NCI-H2029 (cell line): ENCODE measurements around the gene ADORA2B.
"Not testable (repeated sequence)": the region's sequence is repeated elsewhere in the genome, so short reads cannot be mapped to it uniquely, and the experiment has no call there.

Experiments used
- DNase-seq: peaks from one replicate; lab custom pipeline; 2025; lab: John Stamatoyannopoulos, UW

ADORA2B gene

DNA sequence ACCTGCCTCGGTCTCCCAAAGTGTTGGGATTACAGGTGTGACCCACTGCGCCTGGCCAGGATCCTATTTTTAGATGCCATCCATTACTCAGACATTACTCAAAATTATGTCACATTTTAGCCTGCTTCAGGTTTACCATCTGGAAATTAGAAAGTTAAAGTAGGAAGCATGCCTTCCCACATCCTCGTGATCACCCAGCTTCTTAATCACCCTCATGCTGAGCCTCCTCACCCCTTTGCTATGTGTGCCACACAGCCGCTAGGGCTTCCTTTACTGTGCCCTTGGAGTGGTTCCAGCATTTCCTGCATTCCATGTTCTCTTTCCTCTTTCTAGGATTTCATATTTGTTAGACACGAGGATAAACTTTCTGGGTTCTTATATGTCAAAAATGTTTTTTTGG is 9.3 kb downstream of the ADORA2B start:
- DNase-seq: no peak

DNA sequence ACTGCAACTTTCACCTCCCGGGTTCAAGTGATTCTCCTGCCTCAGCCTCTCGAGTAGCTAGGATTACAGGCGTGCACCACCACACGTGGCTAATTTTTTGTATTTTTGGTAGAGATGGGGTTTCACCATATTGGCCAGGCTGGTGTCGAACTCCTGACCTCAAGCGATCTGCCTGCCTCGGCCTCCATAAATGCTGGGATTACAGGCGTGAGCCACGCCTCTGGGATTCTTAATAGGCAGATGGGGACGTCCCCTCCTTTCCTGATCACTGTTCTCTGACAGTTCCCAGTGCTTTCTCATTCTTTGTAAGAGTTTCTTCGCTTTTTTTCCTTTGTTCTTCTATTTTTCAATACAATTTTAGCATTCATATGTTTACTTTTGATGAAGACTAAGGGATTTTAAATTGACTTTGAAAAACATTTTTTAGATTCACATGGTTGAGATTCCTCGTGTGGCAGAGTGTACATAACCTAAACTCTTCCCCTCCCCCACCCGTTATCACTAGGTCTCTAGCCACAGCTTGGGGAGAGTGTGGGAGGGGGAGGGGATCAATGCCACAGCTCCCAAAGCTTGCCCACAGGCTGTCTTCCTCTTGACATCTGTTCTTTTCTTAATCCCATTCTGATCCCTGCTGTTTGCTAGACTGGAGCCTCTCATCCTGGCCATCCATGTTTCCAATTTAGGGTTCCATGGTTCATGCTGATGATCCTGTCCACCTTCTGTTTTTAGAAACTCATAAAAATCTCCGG is 11.0 kb downstream of the ADORA2B start:
- no peak for DNase-seq

DNA sequence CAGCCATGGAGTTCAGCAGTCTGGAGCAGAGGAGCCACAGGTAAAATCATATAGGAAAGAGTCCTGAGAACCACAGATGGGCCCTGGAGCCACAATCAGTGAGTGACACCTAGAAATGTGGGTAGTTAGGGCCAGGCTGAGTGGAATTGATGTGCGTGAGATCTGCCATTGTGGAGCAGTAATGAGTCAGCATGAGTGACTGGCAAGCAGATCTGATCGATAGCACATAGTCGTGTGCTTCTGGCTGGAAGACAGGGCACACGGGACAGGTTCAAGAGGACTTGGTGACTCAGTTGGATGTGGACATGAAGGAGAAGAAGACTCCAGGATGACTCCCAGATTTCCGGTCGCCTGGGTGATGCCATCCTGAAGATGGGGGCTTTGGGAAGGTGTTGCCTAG is 12.3 kb downstream of the ADORA2B start:
- no peak for DNase-seq

DNA sequence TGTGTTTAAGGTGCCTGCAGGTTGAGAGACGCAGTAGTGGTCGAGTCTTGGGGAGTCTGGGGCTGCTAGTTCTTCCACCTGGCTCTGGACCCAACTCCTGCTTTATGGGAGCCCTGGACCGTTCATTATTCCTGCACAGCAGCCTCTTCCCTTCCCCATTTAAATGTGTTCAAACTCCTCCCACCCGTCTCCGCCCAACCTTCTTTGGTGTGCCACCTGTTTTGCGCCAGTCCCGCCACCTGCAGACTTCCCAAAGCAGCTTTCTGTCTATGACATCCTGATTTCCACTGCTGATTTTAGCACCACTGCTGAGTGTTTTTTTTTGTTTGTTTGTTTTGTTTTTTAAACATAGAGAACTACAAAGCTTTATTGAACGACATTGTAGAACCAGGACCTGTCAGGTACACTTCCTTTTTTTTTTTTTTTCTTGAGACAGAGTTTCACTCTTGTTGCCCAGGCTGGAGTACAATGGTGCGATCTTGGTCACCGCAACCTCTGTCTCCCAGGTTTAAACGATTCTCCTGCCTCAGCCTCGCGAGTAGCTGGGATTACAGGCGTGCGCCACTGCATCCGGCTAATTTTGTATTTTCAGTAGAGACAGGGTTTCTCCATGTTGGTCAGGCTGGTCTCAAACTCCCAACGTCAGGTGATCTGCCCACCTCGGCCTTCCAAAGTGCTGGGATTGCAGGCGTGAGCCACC is 12.8 kb downstream of the ADORA2B start:
- no peak for DNase-seq

DNA sequence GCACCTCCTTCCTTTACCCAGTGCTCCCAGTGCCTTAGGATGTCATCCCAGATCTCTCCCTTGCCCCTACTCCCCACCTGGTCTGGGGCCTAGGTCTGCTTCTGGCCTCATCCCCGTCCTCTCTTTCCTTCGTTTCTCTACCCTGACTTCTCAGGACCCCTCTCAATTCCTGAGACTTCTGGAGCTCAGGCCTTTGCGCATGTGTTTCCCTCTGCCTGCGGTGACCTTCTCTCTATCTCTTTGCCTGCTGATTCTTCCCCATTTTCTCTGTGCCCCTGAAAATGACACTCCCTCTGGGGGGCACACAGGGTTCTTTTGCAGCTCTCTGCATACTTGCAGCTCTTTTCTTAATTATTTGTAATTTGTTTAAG is 13.5 kb downstream of the ADORA2B start:
- no peak for DNase-seq

DNA sequence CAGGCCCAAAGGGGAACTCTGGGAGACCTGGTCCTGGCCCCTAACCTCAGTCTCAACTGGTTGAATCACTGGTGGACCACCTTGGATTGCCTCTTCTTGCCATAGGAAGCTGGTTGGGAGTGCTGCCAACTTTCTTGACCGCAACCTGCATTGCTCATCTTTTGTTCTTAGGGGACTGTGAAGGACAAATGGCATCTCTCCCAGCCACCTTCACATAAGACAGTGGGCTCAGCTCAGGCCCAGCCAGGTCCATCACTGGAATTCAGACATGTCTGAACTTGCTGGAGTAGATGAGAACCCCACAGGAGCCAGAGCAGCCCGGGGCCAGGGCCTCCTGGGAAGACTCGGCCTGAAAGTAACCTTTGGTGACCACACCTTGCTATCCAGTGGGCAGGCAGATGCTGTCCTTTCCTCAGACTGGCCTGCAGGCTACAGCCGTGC is 18.8 kb downstream of the ADORA2B start:
- DNase-seq: no peak

DNA sequence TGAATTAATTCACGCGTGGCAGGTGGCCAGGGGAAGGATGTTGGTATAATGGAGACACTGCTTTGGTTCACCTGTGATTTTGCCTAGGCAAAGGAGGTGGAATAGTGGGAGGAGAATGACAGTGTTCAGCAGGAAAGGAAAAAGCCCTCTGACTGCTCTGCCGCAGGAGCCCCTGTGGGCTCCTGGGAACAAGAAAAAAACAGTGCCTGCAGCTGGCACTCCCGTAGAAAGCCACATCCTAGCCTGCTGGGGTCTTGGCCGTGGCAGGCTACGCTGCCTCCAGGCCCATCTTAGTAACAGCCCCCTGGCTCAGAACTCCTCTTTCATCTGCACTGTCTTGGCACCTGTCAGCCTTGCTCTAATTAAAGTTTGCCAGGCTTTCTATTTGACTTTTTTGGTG is 20.6 kb downstream of the ADORA2B start:
- DNase-seq: no peak

DNA sequence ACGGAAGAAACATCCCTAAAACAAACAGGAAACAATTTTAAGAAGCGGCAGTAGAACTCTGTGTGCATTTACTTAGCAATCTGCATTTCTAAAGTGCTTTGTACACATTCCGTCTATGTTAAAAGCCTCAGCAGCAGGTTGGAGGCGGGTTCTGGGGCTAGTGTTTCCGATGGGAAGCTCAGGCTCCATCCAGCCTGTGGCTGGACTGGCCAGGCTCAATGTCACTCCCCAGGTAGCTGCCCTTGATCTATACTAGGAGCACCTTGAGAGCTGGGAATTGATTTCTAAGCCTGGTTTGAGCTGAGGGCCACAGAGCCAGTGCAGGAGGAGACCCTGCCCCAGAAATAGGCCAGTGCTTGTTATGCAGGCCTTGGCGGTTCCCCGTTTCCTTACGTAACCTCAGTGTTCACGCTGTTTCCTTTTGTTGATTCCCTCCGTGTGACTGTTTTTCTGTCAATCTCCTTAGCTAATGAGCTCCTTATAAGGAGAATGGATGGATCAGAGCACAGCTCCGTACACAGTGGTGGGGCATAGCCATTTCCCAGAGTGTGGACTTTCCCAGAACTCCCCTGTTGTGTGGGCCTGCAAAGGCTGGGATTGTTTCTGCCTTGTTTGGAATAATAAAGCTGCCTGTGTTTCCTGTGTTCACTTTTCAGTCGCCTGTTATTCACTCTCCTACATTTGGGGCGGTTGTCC is 21.4 kb downstream of the ADORA2B start:
- DNase-seq: peak; percentile 38

DNA sequence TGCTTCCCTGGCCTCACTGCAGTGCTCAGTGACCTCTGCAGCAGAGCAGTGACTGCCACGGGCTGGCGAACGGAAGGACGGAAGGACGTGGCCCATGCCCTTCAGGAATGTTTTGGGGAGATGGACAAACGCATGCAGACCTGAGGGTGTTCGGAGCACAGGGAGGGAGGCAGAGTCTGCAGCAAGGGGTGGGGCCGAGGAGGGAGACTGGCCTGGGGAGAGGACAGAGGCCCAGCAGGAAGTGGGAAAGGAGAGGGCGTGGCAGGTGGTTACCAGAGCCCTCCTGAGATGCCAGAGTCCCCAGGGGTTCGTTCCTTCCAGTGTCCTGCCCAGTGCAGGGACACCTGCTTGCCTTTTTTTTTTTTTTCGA is 21.9 kb downstream of the ADORA2B start:
- DNase-seq: no peak

DNA sequence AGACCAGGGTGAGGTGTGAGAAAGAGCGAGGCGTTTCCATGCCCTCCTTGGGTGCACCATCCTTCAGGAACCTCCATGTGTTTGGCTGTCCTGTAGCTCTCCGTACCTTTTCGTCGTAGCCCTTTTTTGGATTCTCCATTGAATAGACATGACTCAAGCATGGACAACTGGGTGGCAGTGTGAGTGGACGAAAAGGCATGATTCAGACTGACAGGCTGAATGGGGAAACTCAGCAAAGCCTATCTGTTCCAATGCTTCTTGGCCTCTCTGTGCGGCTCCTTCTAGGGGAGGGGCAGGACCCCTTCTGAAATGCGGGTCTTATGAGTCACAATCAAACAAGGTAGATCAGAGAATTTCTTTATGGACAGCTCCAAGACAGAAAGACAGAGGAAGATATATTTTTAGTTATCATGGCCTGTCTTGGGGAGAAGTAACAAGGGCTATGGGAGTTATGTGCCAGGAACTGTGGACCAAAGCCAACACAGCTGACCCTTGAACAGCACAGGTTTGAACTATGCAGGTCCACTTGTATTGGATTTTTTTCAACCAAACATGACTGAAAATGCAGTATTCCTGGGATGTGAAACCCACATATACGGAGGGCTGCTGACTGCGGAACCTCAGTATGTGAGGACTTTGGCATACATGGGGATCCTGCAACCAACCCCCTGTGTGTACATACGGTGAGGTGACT is 22.9 kb downstream of the ADORA2B start:
- DNase-seq: no peak

DNA sequence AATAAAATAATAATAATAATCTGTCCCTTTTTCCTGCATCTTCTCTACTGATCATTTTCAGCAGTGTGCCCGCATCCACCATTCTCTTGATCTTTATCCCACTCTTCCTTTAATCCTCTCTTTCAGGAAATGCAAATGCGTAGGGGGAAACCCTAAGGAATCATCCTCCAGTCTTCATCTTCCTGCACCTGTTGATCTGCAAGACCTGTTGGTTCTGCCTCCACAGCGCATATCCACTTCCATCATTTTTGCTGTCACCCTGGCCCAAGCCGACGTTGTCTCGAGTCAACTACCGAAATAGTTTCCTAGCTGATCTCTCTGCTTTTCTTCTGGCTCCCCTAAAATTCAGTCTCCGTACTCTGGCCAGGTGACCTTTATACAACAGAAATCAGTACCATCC is 24.5 kb downstream of the ADORA2B start:
- no peak for DNase-seq

DNA sequence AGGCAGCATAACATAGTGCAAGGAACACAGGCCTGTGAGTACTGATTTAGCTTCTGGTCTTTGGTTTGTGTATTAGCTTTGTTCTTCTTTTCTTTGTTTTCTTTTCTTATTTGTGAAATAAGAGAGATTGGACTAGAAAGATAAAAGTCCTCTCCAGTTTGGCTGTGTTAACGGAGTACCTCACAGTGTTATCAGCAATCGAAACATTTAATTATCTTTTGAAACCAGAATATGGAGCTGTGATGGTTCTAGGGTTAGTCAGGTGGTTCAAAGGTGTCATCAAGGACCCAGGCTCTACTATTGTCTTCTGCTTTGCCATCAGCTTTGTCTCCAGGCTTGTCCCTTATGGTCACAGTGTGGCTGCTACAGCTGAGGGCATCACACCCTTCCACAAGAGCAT is 25.6 kb downstream of the ADORA2B start:
- DNase-seq: no peak

DNA sequence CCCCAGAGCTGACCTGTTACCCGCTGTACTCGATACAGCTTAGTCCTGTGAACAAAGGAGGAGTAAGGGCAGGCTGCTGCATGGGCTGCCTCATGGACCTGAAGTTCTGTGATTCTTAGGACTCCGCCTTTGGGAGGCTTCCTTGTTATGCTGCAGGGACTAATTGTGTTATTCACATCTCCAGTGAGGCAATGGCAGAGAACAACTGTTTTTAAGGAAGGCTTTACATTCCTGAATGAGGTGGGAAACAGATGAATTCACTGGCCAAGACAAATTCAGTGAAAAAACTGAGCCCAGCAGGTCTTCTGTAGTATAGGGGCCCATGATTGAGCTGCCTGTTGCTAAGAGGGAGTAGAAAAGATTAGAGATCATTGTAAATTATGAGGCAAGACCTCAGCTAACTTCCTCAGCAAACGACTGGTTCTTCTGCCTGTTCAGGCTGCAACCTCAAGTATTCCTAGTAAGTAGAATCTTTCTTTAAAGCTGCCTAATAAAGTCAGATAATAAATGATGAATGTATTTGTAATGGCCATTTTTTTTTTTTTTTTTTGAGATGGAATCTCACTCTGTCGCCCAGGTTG is 26.3 kb downstream of the ADORA2B start:
- DNase-seq: no peak

DNA sequence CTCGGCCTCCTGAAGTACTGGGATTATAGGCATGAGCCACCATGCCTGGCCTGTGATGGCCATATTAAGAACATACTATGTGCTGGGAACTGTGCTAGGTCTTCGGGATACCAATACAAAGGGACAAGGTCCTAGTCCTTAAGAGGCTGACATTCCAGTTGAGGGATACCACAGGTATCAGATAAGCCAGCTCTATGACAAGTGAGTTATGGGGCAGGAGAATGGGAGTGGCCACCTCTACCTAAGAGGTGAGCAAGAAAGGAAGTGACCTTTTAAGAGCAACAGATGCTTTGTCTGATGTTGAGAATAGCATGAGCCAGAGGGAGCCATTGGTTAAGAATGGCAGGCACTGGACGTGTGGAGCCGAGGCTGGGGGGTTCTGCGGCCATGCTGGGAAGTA is 27.0 kb downstream of the ADORA2B start:
- no peak for DNase-seq

DNA sequence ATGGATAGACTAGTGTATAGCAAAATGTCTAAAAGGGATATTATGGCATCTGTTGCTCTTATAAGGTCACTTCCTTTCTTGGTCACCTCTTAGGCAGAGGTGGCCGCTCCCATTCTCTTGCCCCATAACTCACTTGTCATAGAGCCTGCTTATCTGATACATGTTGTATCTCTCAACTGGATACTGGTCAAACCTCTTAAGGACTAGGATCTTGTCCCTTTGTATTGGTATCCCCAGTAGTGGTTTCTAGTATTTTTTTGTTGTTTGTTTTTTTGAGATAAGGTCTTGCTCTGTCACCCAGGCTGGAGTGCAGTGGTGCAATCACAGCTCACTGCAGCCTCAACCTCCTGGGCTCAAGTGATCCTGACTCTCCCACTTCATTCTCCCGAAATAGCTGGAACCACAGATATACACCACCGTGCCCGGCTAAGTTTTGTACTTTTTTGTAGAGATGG is 27.6 kb downstream of the ADORA2B start:
- DNase-seq: no peak

DNA sequence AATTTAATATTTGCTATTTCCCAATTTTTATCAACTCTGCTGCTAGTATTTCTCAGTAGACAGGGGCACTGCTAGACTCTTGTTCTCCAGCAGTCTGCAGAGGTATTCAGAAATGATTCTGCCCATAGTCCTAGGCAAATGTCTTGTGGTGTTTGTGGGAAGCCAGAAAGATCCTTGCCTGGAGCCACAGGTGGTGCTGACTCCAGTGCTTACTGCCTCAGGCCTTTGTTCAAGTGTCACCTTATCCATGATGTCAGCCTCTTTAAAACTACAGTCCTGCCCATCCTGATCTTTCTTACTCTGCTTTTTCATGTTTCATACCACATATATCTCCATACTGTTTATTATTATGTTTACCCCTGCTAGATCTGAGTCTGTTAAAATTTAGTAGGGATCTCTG is 28.1 kb downstream of the ADORA2B start:
- no peak for DNase-seq

DNA sequence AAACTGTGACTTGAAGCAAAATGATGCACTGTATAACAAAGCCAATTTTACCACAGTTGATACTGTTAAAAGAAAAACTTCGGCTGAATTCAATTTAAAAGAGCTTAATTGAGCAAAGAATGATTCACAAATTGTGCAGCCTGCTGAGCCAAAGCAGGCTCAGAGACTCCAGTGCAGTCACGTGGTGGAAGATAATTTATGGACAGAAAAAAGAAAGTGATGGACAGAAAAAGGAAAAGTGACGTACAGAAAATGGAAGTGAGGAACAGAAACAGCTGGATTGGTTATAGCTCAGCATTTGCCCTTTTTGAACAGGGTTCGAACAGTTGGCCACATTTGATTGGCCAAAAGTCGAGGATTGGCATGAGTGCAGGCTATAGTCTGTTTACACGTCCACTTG is 28.9 kb downstream of the ADORA2B start:
- DNase-seq: no peak

DNA sequence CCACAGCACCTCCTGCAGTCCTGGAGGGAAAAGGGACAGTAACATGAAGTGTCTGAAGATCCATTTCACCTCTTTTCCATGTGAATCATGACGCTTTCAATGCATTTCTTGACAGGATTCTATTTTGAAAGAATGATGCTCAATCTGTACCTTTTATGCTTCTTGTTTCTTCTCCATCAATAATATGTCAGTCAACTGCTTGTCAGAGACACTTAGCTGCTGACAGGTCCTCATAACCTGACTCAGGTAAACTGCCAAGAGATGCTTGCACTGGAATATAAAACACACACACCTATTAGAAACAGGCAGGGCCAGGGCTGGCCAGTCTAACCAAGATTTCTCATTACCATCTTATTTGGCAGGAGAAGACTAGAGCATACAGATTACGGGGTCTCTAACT is 33.0 kb downstream of the ADORA2B start:
- DNase-seq: no peak

DNA sequence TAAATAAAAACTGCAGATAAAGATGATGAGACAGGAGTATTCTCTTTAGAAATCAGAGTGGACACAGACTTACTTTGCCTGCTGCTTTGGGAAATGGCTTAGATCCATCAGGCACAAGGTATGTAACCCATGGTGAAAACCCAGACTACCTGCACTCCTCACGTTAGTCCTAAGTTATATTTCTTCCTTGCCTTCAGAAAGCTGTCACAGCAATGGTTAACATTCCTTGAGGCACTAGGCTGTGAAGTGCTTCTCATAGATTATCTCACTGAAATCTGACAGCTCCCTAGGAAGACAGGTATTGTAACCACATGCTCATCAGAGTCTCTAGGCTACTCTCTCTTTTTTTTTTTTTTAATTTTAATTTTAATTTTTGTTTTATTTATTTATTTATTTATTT is 33.7 kb downstream of the ADORA2B start:
- DNase-seq: no peak

DNA sequence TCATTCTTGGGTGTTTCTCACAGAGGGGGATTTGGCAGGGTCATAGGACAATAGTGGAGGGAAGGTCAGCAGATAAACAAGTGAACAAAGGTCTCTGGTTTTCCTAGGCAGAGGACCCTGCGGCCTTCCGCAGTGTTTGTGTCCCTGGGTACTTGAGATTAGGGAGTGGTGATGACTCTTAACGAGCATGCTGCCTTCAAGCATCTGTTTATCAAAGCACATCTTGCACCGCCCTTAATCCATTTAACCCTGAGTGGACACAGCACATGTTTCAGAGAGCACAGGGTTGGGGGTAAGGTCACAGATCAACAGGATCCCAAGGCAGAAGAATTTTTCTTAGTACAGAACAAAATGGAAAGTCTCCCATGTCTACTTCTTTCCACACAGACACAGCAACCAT is 34.1 kb downstream of the ADORA2B start:
- not testable (repeated sequence) for DNase-seq

DNA sequence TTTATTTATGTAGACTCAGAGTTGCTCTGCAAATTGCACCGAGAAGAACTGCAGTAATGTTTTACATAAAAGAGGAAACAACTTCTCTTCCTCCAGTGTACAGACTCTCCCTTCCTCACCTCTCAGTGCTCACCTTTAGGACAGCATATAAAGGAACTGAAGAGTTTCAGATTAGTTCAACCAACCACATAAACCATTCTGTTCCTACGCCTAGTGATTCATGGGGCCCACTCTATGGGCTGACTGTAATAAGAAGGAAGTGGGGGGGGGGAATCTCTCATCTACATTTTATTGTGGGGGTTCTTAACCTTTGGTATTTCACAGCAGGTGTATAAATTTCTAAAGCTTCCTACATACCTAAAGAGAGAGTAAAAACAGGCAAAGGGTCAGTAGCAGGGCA is 36.3 kb downstream of the ADORA2B start:
- no peak for DNase-seq
